Left lung (tissue), 10 donors: ENCODE data around the gene ELOA. TPM values are rescaled to one million over a fixed set of nuclear protein-coding genes. Genes with fewer than 3 reads are reported as not detected.

ENCODE experiments used
- ATAC-seq: fragments of 200-7000 bp; cut with Tn5 transposase; one replicate; pipeline ENCODE4 v1.9.1; 2020; ENCODE audit warnings: moderate library complexity
- DNase-seq, 4 donors: peaks; one replicate each; pipeline ENCODE4 v3.0.0-alpha.2; 2013 to 2020
- H3K27ac ChIP-seq, 2 donors: fragments of 200-600 bp; sonication (generic) in 1 of 2; one replicate each; pipeline versions ENCODE4 v1.5.0 to v1.8.0; 2020 to 2021
- H3K27me3 ChIP-seq, 2 donors: fragments of 200-600 bp; sonication (generic) in 1 of 2; one replicate each; pipeline versions ENCODE4 v1.5.0 to v1.8.0; 2020 to 2021
- H3K36me3 ChIP-seq, 2 donors: fragments of 200-600 bp; sonication (generic) in 1 of 2; one replicate each; pipeline versions ENCODE4 v1.5.0 to v1.8.0; 2020 to 2021
- H3K4me1 ChIP-seq, 2 donors: fragments of 200-600 bp; one replicate each; pipeline ENCODE4 v1.8.0; 2021
- H3K4me3 ChIP-seq, 2 donors: fragments of 200-600 bp; sonication (generic) in 1 of 2; one replicate each; pipeline versions ENCODE4 v1.5.0 to v1.8.0; 2020 to 2021; ENCODE audit warnings: mild to moderate bottlenecking in 1 of 2
- H3K9me3 ChIP-seq, 2 donors: fragments of 200-600 bp; sonication (generic) in 1 of 2; one replicate each; pipeline versions ENCODE4 v1.5.0 to v1.8.0; 2020 to 2021
- CTCF ChIP-seq, 2 donors: fragments of 200-600 bp; sonication (generic) in 1 of 2; IDR thresholded peaks; one replicate each; pipeline versions ENCODE4 v1.5.0 to v1.8.0; 2021; ENCODE audit warnings: antibody characterized with exemption in 2 of 2
- intact Hi-C, 2 donors: fragments of 100-400 bp; cut with DNase I; formaldehyde crosslinking; loops; one replicate each; pipeline versions ENCODE4 v1.11.2 to v1.14.2; 2022
- polyA plus RNA-seq, 6 donors: library from polyadenylated mRNA; unstranded; fragments of 120-200 nt; gene quantifications; one replicate each; pipeline ENCODE4 v1.2.1, GENCODE V29; 2013; ENCODE audit not compliant: insufficient read length in 6 of 6
- total RNA-seq, 2 donors: library from RNA; stranded (reverse); fragmentation: NEBNext Ultra II Directional; extraction: Animal tissue kit (Norgen Biotek cat#: 25700); gene quantifications; one replicate each; pipeline ENCODE4 v1.2.1, GENCODE V29; 2021
- donor health status: DM: no; HTN: yes; CAD: no.
- donor health status: DM: no; HTN: no; CAD: no.

ELOA gene
- total and polyA plus RNA-seq, 8 donors, result 41.4 to 50.3 (median 46.4) TPM

- Histone ChIP-seq H3K36me3 (peaks cover 0 to 71% of the 10 kb centered on the region in 2 donors), H3K4me3 (no peak overlapping the region), H3K27me3 (no peaks in the 10 kb centered on the region), H3K27ac (no peak overlapping the region), H3K9me3 (no peaks in the 10 kb centered on the region), H3K4me1 (peaks cover 0 to 22% of the 10 kb centered on the region in 2 donors)
- ATAC-seq (peak; percentile 86), DNase-seq (peak in 1 of 4 donors; percentile 54)
- intact Hi-C loops, result no loop called here
- TF ChIP-seq CTCF (IDR thresholded peaks at IDR 0.05), result peak; percentile 45 to 68
Observed at GRCh38 chr1:23751050-23751814, 8.0 kb downstream of the ELOA start.

- intact Hi-C loops, result no loop called here
- TF ChIP-seq CTCF (IDR thresholded peaks at IDR 0.05), result no peak
- ATAC-seq, result no peak
- peaks cover 5 to 75% of the 10 kb centered on the region in 2 donors for H3K36me3 ChIP-seq
- no peak overlapping the region for H3K4me3 ChIP-seq
- peaks cover 0 to 17% of the 10 kb centered on the region in 2 donors for H3K4me1 ChIP-seq
- H3K27me3 ChIP-seq, result no peaks in the 10 kb centered on the region
- H3K9me3 ChIP-seq, result no peaks in the 10 kb centered on the region
- no peak overlapping the region for H3K27ac ChIP-seq
- DNase-seq, result no peak
Observed at GRCh38 chr1:23751815-23752200, 8.5 kb downstream of the ELOA start.

- Histone ChIP-seq H3K27ac (no peak overlapping the region), H3K36me3 (peaks cover 6 to 86% of the 10 kb centered on the region in 2 donors)
- intact Hi-C loops, result no loop called here
Observed at GRCh38 chr1:23752909-23753308, 9.6 kb downstream of the ELOA start.

GRCh38 chr1:23756676-23757075 is 13.4 kb downstream of the ELOA start:
- no peaks in the 10 kb centered on the region for H3K9me3 ChIP-seq
- H3K27me3 ChIP-seq, result no peaks in the 10 kb centered on the region
- DNase-seq (no peak), ATAC-seq (peak; percentile 23)
- no peak for TF ChIP-seq CTCF (IDR thresholded peaks at IDR 0.05)
- no peak overlapping the region for H3K4me3 ChIP-seq
- no peak overlapping the region for H3K27ac ChIP-seq
- intact Hi-C loops, result no loop called here
- H3K4me1 ChIP-seq, result no peaks in the 10 kb centered on the region
- peaks cover 6 to 100% of the 10 kb centered on the region in 2 donors for H3K36me3 ChIP-seq

More at GRCh38 chr1:23752909-23753308, 9.6 kb downstream of the ELOA start:
- ATAC-seq (no peak), DNase-seq (no peak)
- H3K27me3 ChIP-seq, result no peaks in the 10 kb centered on the region
- no peaks in the 10 kb centered on the region for H3K9me3 ChIP-seq
- H3K4me1 ChIP-seq, result peaks cover 0 to 7% of the 10 kb centered on the region in 2 donors
- H3K4me3 ChIP-seq, result no peak overlapping the region
- no peak for TF ChIP-seq CTCF (IDR thresholded peaks at IDR 0.05)

GRCh38 chr1:23757812-23758211 is 14.5 kb downstream of the ELOA start:
- no peak for TF ChIP-seq CTCF (IDR thresholded peaks at IDR 0.05)

More at GRCh38 chr1:23757812-23758211, 14.5 kb downstream of the ELOA start:
- Histone ChIP-seq H3K4me3 (no peak overlapping the region), H3K36me3 (peaks cover 6 to 100% of the 10 kb centered on the region in 2 donors), H3K9me3 (no peaks in the 10 kb centered on the region), H3K27ac (no peak overlapping the region), H3K27me3 (no peaks in the 10 kb centered on the region), H3K4me1 (no peaks in the 10 kb centered on the region)
- ATAC-seq (no peak), DNase-seq (no peak)
- intact Hi-C loops, result no loop called here
